ENCODE measurements around the gene BTRC.
A peak's percentile ranks its signal among the peaks of the same experiment; 100 is the strongest.

Gene BTRC

GRCh38 chr10:101444058-101444898 is 90.3 kb downstream of the BTRC start:
- no peak for DNase-seq

GRCh38 chr10:101446071-101446470 is 92.1 kb downstream of the BTRC start:
- DNase-seq = no peak

GRCh38 chr10:101446947-101447346 is 93.0 kb downstream of the BTRC start:
- DNase-seq = no peak

GRCh38 chr10:101447477-101447876 is 93.5 kb downstream of the BTRC start:
- no peak for DNase-seq

GRCh38 chr10:101450277-101451080 is 96.5 kb downstream of the BTRC start:
- no peak for DNase-seq

GRCh38 chr10:101451261-101451660 is 97.3 kb downstream of the BTRC start:
- DNase-seq = no peak

GRCh38 chr10:101451667-101452069 is 97.7 kb downstream of the BTRC start:
- DNase-seq = no peak

- no peak for DNase-seq
Observed at GRCh38 chr10:101452176-101452575, 98.2 kb downstream of the BTRC start.

GRCh38 chr10:101452593-101452992 is 98.6 kb downstream of the BTRC start:
- no peak for DNase-seq

GRCh38 chr10:101453318-101453717 is 99.4 kb downstream of the BTRC start:
- no peak for DNase-seq

- DNase-seq = no peak
Observed at GRCh38 chr10:101453791-101454718, 100.1 kb downstream of the BTRC start.

- no peak for DNase-seq
Observed at GRCh38 chr10:101458869-101459268, 104.9 kb downstream of the BTRC start.

- DNase-seq = no peak
Observed at GRCh38 chr10:101464082-101464481, 110.1 kb downstream of the BTRC start.

GRCh38 chr10:101464599-101464998 is 110.6 kb downstream of the BTRC start:
- DNase-seq = no peak

GRCh38 chr10:101466016-101466912 is 112.3 kb downstream of the BTRC start:
- no peak for DNase-seq

GRCh38 chr10:101467286-101467770 is 113.4 kb downstream of the BTRC start:
- DNase-seq = peak in 1 of 14 donors; percentile 58

- no peak for DNase-seq
Observed at GRCh38 chr10:101468159-101468558, 114.2 kb downstream of the BTRC start.

GRCh38 chr10:101476383-101476782 is 122.4 kb downstream of the BTRC start:
- no peak for DNase-seq

- DNase-seq = no peak
Observed at GRCh38 chr10:101478956-101479355, 125.0 kb downstream of the BTRC start.

- DNase-seq = peak in 1 of 14 donors; percentile 33
Observed at GRCh38 chr10:101481256-101481655, 127.3 kb downstream of the BTRC start.

- DNase-seq = no peak
Observed at GRCh38 chr10:101482568-101482967, 128.6 kb downstream of the BTRC start.
